ENCODE measurements around the gene TAS2R39.

DNA sequence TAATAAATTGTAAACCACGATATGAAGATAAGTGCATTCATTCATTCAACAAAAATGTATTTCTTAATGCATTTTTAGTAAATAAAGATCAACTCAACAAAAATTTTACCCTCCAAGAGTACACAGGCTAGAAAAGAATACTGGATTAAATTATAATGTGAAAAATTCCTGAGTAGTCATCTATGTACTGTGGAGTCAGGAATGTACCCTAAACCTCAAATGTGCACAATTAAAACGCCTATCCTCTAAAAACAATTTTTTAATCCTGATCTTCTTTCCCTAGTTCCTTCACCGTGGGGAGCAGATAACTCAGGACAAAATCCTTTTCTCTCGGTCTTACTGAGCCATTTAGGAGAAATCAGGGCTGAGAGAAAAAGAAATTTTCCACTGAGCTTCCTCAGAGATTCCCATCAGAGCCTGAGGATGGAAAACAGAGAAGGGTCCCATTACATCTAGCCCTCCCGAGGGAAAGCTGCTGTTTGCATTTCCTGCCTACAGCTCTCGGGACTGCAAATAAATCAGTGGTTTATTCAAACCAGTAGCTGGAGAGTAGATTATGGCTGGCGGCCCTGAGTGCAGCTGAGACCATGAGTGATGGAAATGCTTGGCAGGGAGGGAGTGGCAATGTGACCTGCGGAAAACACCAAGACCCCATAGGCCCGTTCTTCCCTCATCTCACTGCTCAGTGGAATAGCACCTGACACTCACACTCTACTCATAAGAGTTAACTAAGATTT lies 46.0 kb downstream of the TAS2R39 start:
- TF ChIP-seq POLR2A (IDR thresholded peaks at IDR 0.05): no peak
- TF ChIP-seq, protein P1, sequence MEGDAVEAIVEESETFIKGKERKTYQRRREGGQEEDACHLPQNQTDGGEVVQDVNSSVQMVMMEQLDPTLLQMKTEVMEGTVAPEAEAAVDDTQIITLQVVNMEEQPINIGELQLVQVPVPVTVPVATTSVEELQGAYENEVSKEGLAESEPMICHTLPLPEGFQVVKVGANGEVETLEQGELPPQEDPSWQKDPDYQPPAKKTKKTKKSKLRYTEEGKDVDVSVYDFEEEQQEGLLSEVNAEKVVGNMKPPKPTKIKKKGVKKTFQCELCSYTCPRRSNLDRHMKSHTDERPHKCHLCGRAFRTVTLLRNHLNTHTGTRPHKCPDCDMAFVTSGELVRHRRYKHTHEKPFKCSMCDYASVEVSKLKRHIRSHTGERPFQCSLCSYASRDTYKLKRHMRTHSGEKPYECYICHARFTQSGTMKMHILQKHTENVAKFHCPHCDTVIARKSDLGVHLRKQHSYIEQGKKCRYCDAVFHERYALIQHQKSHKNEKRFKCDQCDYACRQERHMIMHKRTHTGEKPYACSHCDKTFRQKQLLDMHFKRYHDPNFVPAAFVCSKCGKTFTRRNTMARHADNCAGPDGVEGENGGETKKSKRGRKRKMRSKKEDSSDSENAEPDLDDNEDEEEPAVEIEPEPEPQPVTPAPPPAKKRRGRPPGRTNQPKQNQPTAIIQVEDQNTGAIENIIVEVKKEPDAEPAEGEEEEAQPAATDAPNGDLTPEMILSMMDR (IDR thresholded peaks at IDR 0.05): no peak
